Fibroblast of skin of abdomen (primary cell): ENCODE results near the gene COPS8.

Source experiments
- DNase-seq: peaks from one replicate; pipeline ENCODE4 v3.0.0-alpha.2; 2013

Gene COPS8

GRCh38 chr2:237132799-237133198, 47.1 kb downstream of the COPS8 start:
- no peak for DNase-seq

DNA sequence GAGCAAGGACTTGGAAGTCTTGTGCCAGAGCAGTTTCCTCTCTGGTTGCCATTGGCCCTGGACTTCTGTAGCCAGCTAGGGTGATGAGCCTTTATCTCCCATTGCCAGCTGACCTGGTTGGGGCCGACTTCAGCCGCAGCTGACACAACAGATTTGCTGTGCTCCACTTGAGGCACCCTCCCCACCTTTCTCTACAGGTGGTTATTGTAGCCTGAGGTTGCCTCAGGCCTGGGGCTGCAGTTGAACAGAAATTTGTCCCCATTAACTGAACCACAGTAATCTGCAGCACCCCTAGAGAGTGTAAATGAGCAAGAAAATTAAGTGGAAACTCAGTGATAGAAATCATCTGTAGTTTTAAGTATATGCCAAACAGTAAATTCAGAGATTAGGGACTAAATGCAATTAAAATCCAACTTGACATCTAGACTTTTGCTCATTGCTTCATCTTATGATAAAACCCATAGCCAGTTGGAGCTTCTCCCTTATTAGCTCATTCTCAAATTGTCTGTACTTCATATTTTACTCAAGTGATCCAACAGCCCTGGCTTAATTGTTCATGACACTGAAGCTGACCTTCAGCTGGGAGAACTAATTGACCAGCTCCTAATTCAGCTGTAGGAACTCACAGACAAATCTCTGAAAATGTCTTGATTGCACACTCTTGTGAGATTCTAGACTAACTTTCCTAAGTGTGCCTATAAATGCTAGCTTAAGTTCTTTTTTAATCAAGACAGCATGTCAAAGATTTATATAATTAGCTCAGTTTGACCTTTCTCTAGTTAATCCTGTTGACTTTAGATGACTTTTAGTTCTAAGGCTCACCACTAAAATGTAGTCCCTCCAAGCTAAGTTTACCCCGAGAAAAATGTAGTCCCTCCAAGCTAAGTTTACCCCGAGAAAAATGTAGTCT, 48.9 kb downstream of the COPS8 start:
- DNase-seq = no peak

GRCh38 chr2:237136824-237137223, 51.1 kb downstream of the COPS8 start:
- no peak for DNase-seq

GRCh38 chr2:237137626-237138323, 52.1 kb downstream of the COPS8 start:
- DNase-seq = no peak

GRCh38 chr2:237139123-237139675, 53.5 kb downstream of the COPS8 start:
- no peak for DNase-seq

DNA sequence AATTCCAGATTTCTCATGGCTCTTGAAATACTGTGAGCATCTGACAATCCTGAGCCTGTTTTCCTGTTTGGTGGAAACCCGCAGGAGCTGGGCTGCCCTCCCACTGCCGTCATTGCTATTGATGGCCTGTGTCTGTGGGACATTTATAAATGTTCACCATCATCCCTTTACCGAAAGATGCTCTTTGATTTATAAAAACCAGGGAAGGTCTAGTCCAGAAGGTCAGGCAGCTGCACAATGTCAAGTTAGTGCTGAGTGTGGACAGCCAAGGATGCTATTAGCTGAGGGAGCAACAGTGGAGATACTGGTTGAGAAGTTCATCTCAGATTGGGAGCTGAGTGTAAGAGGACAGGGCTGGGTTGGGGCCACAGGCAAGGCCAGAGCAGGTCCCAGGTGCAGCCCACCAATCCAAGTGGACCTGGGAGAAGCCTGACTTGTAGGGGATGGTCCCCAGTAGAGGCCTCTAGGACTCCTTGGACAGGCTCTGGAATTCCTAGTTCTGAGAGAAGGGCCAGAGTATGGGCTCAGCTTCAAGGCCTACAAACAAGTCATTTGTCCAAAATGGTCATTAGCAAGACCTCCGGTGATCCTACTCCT, 55.1 kb downstream of the COPS8 start:
- DNase-seq = no peak

- DNase-seq = peak; percentile 69
These were observed 55.9 kb downstream of the COPS8 start for GRCh38 chr2:237141571-237142051.

- no peak for DNase-seq
These were observed 57.4 kb downstream of the COPS8 start for GRCh38 chr2:237143118-237143517.

- peak; percentile 73 for DNase-seq
These were observed 58.2 kb downstream of the COPS8 start for GRCh38 chr2:237143676-237144440.

DNA sequence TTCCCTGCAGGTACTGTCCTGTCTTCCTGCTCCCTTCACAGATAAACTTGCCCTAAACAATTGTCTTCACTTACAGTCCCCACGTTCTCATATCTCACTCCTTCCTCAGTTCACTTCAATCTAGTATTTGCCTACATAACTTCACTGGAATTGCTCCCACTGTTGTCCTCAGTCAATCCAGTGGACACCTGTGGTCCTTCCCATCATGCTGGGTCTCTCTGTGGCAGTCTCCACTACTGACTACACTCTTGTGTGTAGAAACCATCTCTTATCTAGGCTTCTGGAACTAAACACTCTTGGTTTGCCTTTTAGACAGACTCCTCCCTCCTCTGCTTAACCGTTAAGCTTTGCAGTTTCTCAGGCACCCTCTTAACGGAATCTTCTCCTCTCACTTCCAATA, 58.8 kb downstream of the COPS8 start:
- DNase-seq = no peak

GRCh38 chr2:237147317-237147716, 61.6 kb downstream of the COPS8 start:
- no peak for DNase-seq

DNA sequence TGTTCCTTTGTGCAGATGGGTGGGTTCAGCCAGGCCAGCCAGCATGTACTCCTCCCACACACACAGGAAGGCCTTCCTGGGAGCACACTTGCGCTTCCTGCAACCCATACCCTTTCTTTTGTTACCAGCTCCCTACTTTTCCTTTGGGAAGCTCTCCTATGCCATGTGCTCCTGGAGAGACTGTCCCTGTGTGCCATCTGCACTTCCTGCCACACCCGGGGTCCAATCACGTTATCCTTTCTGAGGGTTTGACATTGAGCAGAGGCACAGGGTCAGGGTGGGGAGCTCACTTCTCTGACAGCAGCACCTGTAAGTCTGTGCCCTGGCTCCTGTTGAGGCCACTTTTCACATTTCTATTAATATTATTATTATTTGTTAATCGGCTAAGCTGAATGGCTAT, 62.9 kb downstream of the COPS8 start:
- no peak for DNase-seq

GRCh38 chr2:237149425-237149824, 63.7 kb downstream of the COPS8 start:
- no peak for DNase-seq
